ENCODE data around the gene SAP25.

DNA sequence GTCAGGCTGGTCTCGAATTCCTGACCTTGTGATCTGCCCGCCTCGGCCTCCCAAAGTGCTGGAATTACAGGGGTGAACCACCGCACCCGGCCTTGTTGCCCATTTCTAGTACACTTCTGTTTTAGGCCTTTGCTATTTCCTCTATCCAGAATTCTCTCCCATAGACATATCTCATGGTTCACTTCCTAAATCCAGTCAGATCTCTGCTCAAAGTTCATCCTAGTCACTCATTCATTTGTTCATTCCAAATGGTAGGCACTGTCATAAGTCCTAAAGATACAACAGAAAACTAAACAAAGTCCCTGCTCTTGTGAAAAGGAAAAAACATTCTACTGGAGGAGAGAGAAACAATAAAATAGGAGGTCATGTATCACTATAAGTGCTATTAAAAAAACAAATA lies 36.3 kb upstream of the SAP25 start:
- TF ChIP-seq CTCF (IDR thresholded peaks at IDR 0.05), result no peak
- TF ChIP-seq POLR2A (IDR thresholded peaks at IDR 0.05), result no peak
